Measurements from ENCODE around the gene GRM7. TPM values are rescaled to one million over a fixed set of nuclear protein-coding genes. Genes with fewer than 3 reads are reported as not detected.
"Not testable (repeated sequence)": the region's sequence is repeated elsewhere in the genome, so short reads cannot be mapped to it uniquely, and the experiment has no call there.

Gene GRM7
- total RNA-seq, 1 donor from 2014 or later, result 0.80 TPM

DNA sequence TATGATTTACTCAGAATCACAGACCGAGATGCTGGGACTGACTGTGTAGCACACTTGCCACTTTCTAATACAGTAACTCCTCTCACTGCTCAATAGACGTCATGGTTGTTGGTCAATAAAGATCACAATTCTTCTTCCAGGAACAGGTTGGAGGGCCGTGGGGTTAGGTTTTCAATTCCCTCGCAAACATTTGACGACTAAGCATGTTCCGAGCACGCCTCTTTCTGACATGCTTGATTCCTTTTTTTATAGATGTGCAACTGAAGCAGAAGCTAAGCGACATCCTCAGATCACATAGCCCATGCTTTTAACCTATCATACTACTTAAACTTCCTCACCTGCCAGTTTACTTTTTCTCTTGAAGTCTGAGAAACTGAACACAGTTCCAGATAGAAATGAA lies 61.0 kb downstream of the GRM7 start:
- H3K27me3 Mint-ChIP-seq (ENCODE audit: insufficient read depth, low read depth), result peaks cover 2% of the 10 kb centered on the region

DNA sequence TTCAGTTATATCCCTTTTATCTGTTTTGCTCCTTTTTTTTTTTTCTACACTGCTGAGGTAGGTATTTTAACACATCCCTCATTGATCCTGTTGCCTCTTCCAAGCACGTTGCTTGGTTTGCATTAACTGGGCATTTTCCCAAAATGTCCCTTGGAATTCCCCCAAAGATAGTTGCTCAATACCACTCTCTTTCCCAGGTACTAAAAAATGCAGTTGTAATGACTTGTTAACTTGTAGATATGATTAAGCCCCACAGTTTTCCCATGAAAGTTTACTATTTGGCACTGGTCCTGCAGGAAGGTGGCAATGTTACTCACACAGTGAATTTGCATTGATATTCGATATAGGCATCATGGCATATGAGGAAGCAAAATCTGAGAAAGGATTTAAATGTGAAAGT lies 67.1 kb downstream of the GRM7 start:
- DNase-seq (ENCODE audit: low spot score), result no peak

More for the DNA sequence above, 61.0 kb downstream of the GRM7 start:
- DNase-seq (ENCODE audit: low spot score), result no peak
- Histone ChIP-seq H2AFZ (replicated peaks) (no peak overlapping the region), H3K9ac (no peak overlapping the region), H3K36me3 (no peaks in the 10 kb centered on the region), H3F3A (ENCODE audit: low read depth) (no peaks in the 10 kb centered on the region), H3K4me3 (no peak overlapping the region), H3K4me2 (no peak overlapping the region), H3K27ac (no peak overlapping the region), H3K27me3 (no peaks in the 10 kb centered on the region), H3K4me1 (no peaks in the 10 kb centered on the region), H4K20me1 (ENCODE audit: low read depth) (no peaks in the 10 kb centered on the region), H3K9me3 (ENCODE audit: low read depth) (no peaks in the 10 kb centered on the region), H3K79me2 (ENCODE audit: low read depth) (no peaks in the 10 kb centered on the region)
- Mint-ChIP-seq H3K36me3 (no peaks in the 10 kb centered on the region), H3K4me3 (no peak overlapping the region), H3K27ac (no peak overlapping the region), H3K9me3 (no peaks in the 10 kb centered on the region), H3K4me1 (no peaks in the 10 kb centered on the region)
- TF ChIP-seq, protein P1, sequence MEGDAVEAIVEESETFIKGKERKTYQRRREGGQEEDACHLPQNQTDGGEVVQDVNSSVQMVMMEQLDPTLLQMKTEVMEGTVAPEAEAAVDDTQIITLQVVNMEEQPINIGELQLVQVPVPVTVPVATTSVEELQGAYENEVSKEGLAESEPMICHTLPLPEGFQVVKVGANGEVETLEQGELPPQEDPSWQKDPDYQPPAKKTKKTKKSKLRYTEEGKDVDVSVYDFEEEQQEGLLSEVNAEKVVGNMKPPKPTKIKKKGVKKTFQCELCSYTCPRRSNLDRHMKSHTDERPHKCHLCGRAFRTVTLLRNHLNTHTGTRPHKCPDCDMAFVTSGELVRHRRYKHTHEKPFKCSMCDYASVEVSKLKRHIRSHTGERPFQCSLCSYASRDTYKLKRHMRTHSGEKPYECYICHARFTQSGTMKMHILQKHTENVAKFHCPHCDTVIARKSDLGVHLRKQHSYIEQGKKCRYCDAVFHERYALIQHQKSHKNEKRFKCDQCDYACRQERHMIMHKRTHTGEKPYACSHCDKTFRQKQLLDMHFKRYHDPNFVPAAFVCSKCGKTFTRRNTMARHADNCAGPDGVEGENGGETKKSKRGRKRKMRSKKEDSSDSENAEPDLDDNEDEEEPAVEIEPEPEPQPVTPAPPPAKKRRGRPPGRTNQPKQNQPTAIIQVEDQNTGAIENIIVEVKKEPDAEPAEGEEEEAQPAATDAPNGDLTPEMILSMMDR (IDR thresholded peaks at IDR 0.05), result no peak

DNA sequence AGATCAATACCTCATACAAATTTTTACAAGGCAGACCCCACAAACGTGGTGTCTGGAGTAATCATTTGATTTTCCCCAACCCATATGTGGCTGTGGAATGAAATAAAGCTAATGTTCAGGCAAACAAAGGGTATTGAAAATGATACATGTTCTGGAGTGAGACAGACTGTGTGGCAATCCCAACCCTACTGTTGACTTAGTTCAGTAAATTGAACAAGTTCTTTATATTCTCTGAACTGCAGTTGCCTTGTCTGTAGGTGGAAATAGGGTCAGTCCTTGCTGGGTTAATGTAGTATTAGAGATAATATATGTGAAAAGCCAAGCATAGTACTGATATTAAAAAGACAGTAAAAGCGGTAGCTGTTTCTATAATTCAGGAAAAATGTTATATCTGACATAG lies 69.0 kb downstream of the GRM7 start:
- Mint-ChIP-seq H3K4me1 (no peaks in the 10 kb centered on the region), H3K27ac (no peak overlapping the region), H3K27me3 (ENCODE audit: insufficient read depth, low read depth) (no peaks in the 10 kb centered on the region), H3K9me3 (no peaks in the 10 kb centered on the region), H3K4me3 (no peak overlapping the region), H3K36me3 (no peaks in the 10 kb centered on the region)
- H3K36me3 ChIP-seq, result no peaks in the 10 kb centered on the region
- H3K27ac ChIP-seq, result no peak overlapping the region
- no peak overlapping the region for H2AFZ ChIP-seq (replicated peaks)
- DNase-seq (ENCODE audit: low spot score), result no peak
- H4K20me1 ChIP-seq (ENCODE audit: low read depth), result no peaks in the 10 kb centered on the region
- no peaks in the 10 kb centered on the region for H3F3A ChIP-seq (ENCODE audit: low read depth)
- no peaks in the 10 kb centered on the region for H3K4me1 ChIP-seq
- no peak overlapping the region for H3K4me3 ChIP-seq
- H3K9ac ChIP-seq, result no peak overlapping the region
- no peaks in the 10 kb centered on the region for H3K9me3 ChIP-seq (ENCODE audit: low read depth)
- H3K27me3 ChIP-seq, result no peaks in the 10 kb centered on the region
- TF ChIP-seq, protein P1 (IDR thresholded peaks at IDR 0.05), result no peak
- TF ChIP-seq EZH2phosphoT487 (IDR thresholded peaks at IDR 0.05), result no peak
- no peak for TF ChIP-seq EZH2 (IDR thresholded peaks at IDR 0.05)
- no peaks in the 10 kb centered on the region for H3K79me2 ChIP-seq (ENCODE audit: low read depth)
- no peak overlapping the region for H3K4me2 ChIP-seq

More for the DNA sequence above, 67.1 kb downstream of the GRM7 start:
- Histone ChIP-seq H3K4me3 (no peak overlapping the region), H3F3A (ENCODE audit: low read depth) (no peaks in the 10 kb centered on the region), H3K4me1 (no peaks in the 10 kb centered on the region), H3K4me2 (no peak overlapping the region), H3K27ac (no peak overlapping the region), H2AFZ (replicated peaks) (no peak overlapping the region), H3K79me2 (ENCODE audit: low read depth) (no peaks in the 10 kb centered on the region), H4K20me1 (ENCODE audit: low read depth) (no peaks in the 10 kb centered on the region), H3K27me3 (no peaks in the 10 kb centered on the region), H3K9ac (no peak overlapping the region), H3K36me3 (no peaks in the 10 kb centered on the region), H3K9me3 (ENCODE audit: low read depth) (no peaks in the 10 kb centered on the region)
- no peaks in the 10 kb centered on the region for H3K4me1 Mint-ChIP-seq
- no peak overlapping the region for H3K4me3 Mint-ChIP-seq
- no peak overlapping the region for H3K27ac Mint-ChIP-seq
- H3K9me3 Mint-ChIP-seq, result no peaks in the 10 kb centered on the region
- no peaks in the 10 kb centered on the region for H3K36me3 Mint-ChIP-seq
- H3K27me3 Mint-ChIP-seq (ENCODE audit: insufficient read depth, low read depth), result no peaks in the 10 kb centered on the region
- TF ChIP-seq, protein P1 (IDR thresholded peaks at IDR 0.05), result no peak
- TF ChIP-seq EZH2phosphoT487 (IDR thresholded peaks at IDR 0.05) (no peak), EZH2 (IDR thresholded peaks at IDR 0.05) (no peak)

DNA sequence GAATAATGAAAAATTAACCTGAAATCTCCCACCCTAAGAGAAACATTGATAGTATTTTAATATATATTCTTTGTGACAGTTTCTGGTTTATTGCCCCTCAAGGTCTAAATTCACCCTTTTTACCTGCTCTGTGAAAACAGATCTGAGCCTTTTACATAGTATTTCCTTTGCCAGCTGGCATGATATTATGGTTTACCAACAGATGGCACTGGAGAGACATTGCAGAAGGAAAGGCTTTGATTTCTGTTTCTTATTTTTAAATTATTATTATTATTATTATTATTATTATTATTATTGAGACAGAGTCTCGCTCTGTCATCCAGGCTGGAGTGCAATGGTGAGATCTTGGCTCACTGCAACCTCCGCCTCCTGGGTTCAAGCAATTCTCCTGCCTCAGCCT lies 74.5 kb downstream of the GRM7 start:
- H3K79me2 ChIP-seq (ENCODE audit: low read depth); H3K36me3 ChIP-seq; H3K27ac ChIP-seq; H3K27me3 ChIP-seq; H3K4me1 ChIP-seq; H3K9ac ChIP-seq; H3K9me3 Mint-ChIP-seq; H3K4me1 Mint-ChIP-seq; H3K4me3 Mint-ChIP-seq; H3K36me3 Mint-ChIP-seq; H3K4me2 ChIP-seq; H3K27ac Mint-ChIP-seq; H2AFZ ChIP-seq (replicated peaks); H3K4me3 ChIP-seq; H3F3A ChIP-seq (ENCODE audit: low read depth); DNase-seq (ENCODE audit: low spot score); H3K9me3 ChIP-seq (ENCODE audit: low read depth); H4K20me1 ChIP-seq (ENCODE audit: low read depth); H3K27me3 Mint-ChIP-seq (ENCODE audit: insufficient read depth, low read depth): not testable (repeated sequence)
- TF ChIP-seq, protein P1 (IDR thresholded peaks at IDR 0.05), result peak; percentile 26

Data from neural progenitor cell (in vitro differentiated cells).